ENCODE results near the gene PIBF1. TPM values are rescaled to one million over a fixed set of nuclear protein-coding genes. Genes with fewer than 3 reads are reported as not detected.

PIBF1 gene
- total RNA-seq, 1 experiment from 2014 or later: 12.5 TPM

DNA sequence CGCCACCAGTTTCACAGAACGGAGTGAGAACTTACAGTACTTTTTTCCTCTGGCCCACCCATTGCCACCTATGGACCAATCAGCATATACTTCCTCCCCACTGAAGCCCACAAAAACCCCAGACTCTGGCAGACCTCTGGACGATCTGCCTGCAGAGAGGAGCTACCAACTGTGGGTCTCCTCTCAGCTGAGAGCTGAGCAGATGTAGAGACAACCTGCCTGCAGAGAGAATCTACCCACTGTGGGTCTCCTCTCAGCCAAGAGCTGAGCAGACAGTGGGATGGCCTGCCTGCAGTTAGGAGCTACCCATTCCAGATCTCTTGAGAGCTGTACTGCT, 69.7 kb downstream of the PIBF1 start:
- CTCF ChIA-PET: no interaction called here
- TF ChIP-seq, protein P1, sequence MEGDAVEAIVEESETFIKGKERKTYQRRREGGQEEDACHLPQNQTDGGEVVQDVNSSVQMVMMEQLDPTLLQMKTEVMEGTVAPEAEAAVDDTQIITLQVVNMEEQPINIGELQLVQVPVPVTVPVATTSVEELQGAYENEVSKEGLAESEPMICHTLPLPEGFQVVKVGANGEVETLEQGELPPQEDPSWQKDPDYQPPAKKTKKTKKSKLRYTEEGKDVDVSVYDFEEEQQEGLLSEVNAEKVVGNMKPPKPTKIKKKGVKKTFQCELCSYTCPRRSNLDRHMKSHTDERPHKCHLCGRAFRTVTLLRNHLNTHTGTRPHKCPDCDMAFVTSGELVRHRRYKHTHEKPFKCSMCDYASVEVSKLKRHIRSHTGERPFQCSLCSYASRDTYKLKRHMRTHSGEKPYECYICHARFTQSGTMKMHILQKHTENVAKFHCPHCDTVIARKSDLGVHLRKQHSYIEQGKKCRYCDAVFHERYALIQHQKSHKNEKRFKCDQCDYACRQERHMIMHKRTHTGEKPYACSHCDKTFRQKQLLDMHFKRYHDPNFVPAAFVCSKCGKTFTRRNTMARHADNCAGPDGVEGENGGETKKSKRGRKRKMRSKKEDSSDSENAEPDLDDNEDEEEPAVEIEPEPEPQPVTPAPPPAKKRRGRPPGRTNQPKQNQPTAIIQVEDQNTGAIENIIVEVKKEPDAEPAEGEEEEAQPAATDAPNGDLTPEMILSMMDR (IDR thresholded peaks at IDR 0.05; ENCODE audit: unreplicated experiment): no peak
- H3K4me1 Mint-ChIP-seq (ENCODE audit: low read depth, unreplicated experiment): no peaks in the 10 kb centered on the region
- no peaks in the 10 kb centered on the region for H3K36me3 Mint-ChIP-seq (ENCODE audit: insufficient read depth, unreplicated experiment)
- H3K9me3 Mint-ChIP-seq (ENCODE audit: low read depth, unreplicated experiment): no peaks in the 10 kb centered on the region
- no peak for DNase-seq
- no peaks in the 10 kb centered on the region for H3K27me3 Mint-ChIP-seq (ENCODE audit: unreplicated experiment)
- intact Hi-C loops (cut with micrococcal nuclease; ENCODE audit: unreplicated experiment): no loop called here
- no peak overlapping the region for H3K27ac Mint-ChIP-seq (ENCODE audit: unreplicated experiment)
- no peak overlapping the region for H3K4me3 Mint-ChIP-seq (ENCODE audit: low read depth, unreplicated experiment)
- BruUV-seq (replicated peaks): no TSS peak

DNA sequence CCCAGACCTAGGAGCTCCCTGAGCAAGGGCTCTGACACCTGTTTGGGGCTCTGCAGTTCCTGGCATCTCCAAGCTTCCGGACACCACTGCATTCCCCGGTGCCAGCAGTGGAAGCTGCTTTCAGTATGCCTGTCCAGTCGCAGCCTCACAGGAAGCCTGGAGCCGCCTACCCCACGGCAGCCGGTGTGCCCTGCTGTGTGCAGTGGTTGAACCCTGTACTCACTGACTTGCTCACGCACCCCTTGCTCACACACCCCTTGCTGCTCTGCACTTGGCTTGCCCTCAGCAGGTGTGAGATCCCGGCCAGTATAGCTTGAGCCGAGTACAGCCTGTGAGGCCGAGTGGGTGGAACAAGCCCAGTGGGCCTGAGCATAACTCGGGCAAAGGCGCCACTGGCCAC, 70.3 kb downstream of the PIBF1 start:
- no peaks in the 10 kb centered on the region for H3K9me3 Mint-ChIP-seq (ENCODE audit: low read depth, unreplicated experiment)
- H3K27ac Mint-ChIP-seq (ENCODE audit: unreplicated experiment): no peak overlapping the region
- no peaks in the 10 kb centered on the region for H3K4me1 Mint-ChIP-seq (ENCODE audit: low read depth, unreplicated experiment)

DNA sequence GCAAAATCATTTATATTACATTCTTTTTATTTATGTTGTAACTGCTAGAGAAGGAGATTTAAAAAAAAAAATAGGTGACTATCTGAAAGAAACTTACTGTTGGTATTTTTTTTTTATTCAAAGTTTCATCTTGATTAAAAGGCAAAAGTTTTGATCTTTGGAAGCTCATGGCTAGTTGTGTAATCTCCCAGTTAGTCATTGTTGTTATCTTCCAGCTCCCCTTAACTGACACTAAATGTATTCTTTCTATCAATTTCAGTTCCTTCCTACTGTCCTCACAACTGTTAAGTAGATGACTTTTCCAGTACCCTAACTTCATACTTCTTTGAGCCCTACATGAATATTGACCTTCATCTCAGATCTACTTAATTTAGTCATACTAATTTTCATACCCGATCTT, 71.1 kb downstream of the PIBF1 start:
- no peak for DNase-seq
- Mint-ChIP-seq H3K9me3 (ENCODE audit: low read depth, unreplicated experiment) (no peaks in the 10 kb centered on the region), H3K4me1 (ENCODE audit: low read depth, unreplicated experiment) (no peaks in the 10 kb centered on the region), H3K27ac (ENCODE audit: unreplicated experiment) (no peak overlapping the region), H3K4me3 (ENCODE audit: low read depth, unreplicated experiment) (no peak overlapping the region), H3K27me3 (ENCODE audit: unreplicated experiment) (no peaks in the 10 kb centered on the region), H3K36me3 (ENCODE audit: insufficient read depth, unreplicated experiment) (no peaks in the 10 kb centered on the region)
- intact Hi-C loops (cut with micrococcal nuclease; ENCODE audit: unreplicated experiment): no loop called here
- no TSS peak for BruUV-seq (replicated peaks)
- TF ChIP-seq, protein P1 (IDR thresholded peaks at IDR 0.05; ENCODE audit: unreplicated experiment): no peak
- CTCF ChIA-PET: no interaction called here

More for the DNA sequence above, 70.3 kb downstream of the PIBF1 start:
- no peaks in the 10 kb centered on the region for H3K27me3 Mint-ChIP-seq (ENCODE audit: unreplicated experiment)
- CTCF ChIA-PET: no interaction called here
- TF ChIP-seq, protein P1 (IDR thresholded peaks at IDR 0.05; ENCODE audit: unreplicated experiment): no peak
- H3K4me3 Mint-ChIP-seq (ENCODE audit: low read depth, unreplicated experiment): no peak overlapping the region
- no peak for DNase-seq
- H3K36me3 Mint-ChIP-seq (ENCODE audit: insufficient read depth, unreplicated experiment): no peaks in the 10 kb centered on the region
- intact Hi-C loops (cut with micrococcal nuclease; ENCODE audit: unreplicated experiment): no loop called here
- no TSS peak for BruUV-seq (replicated peaks)

DNA sequence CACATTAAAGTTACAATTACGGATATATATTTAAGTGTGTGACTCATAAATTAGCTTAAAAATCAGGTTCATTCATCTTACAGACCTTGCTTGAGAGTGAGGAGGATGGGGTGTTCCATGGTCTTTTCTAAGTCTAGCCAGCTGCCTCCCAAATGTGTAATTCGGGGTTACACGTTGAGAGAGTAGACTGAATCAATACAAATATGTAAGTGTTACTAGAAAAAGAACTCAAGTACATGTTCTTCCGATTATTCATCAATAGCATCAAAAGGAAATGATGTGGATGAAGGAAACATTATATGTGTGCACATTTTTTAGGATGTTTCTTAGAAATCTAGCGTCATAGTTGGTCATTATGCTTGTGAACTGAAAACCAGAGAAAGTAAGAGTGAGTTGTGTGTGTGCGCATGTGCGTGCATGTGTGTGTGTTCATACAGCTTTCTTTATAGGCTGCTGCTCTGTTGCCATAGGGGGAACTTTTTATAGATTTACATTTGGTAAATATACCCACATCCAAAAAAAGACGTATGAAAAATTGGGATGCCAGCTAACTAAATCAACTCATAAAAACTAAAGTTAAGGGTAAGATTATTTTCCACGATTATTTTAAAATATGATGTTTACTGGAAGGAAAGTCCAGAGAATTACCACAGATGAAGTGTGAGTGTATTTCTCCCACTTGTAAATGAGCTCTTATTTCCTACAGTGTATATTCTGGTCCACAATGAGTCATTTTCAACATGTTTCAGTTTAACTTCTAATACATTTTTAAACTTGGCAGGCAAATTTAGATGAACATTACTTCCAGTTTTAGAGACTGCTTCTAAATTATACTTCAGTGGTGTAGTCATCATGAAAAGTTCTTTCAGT, 82.4 kb downstream of the PIBF1 start:
- no peak for DNase-seq
- H3K27ac Mint-ChIP-seq (ENCODE audit: unreplicated experiment): no peak overlapping the region
- CTCF ChIA-PET: no interaction called here

More for the DNA sequence above, 82.4 kb downstream of the PIBF1 start:
- Mint-ChIP-seq H3K4me1 (ENCODE audit: low read depth, unreplicated experiment) (no peaks in the 10 kb centered on the region), H3K9me3 (ENCODE audit: low read depth, unreplicated experiment) (no peaks in the 10 kb centered on the region), H3K27me3 (ENCODE audit: unreplicated experiment) (no peaks in the 10 kb centered on the region), H3K4me3 (ENCODE audit: low read depth, unreplicated experiment) (no peak overlapping the region), H3K36me3 (ENCODE audit: insufficient read depth, unreplicated experiment) (no peaks in the 10 kb centered on the region)
- no TSS peak for BruUV-seq (replicated peaks)
- TF ChIP-seq, protein P1 (IDR thresholded peaks at IDR 0.05; ENCODE audit: unreplicated experiment): no peak
- intact Hi-C loops (cut with micrococcal nuclease; ENCODE audit: unreplicated experiment): no loop called here

All from Calu3 (cell line).